MM.1S (cell line): Measurements from ENCODE around the gene DTHD1.

Source experiments
- EZH2 ChIP-seq: fragments of 300-600 bp; sonication (generic); optimal IDR thresholded peaks from 2 replicates; pipeline ENCODE3; 2017; ENCODE audit warnings: low read depth, mild to moderate bottlenecking, antibody characterized with exemption, low read length, mixed read lengths
- EZH2phosphoT487 ChIP-seq: fragments of 300-600 bp; sonication (generic); IDR thresholded peaks from 2 replicates; pipeline ENCODE4 v1.6.1; 2018; ENCODE audit warnings: antibody characterized with exemption, low read length
- TF ChIP-seq, protein P1 (sequence below): fragments of 300-600 bp; sonication (generic); IDR thresholded peaks from 2 replicates; pipeline ENCODE4 v1.5.1; 2016; ENCODE audit warnings: antibody characterized with exemption, low read length, mixed read lengths

DNA sequence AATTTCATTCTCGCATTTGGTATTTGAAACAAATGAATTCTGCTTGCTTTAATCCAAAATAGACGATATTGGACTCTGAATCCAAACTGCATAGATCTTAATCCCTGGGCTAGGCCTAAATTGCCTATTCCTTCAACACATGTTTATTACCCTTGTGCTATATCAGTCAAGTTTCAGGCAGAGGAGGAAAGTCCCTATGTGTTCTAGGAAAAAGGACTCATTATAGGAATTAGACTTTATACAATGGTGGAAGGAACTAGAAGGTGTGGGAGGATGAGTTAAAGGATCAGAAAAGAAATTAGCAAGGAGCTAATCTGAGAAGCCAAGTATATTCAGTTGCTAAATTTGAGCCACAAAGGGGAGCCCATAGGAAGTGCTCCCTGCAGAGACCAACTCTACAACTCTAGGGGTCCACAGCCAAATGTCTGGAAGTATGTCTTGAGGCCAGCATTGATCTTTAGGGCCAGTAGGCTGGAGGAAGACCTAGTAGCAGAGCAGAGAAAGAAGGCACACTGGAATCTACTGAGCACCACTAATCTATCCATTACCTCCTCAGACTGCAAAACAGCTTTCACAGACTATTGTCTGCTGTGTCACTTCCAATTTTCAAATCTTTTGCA, 17.1 kb upstream of the DTHD1 start:
- TF ChIP-seq, protein P1, sequence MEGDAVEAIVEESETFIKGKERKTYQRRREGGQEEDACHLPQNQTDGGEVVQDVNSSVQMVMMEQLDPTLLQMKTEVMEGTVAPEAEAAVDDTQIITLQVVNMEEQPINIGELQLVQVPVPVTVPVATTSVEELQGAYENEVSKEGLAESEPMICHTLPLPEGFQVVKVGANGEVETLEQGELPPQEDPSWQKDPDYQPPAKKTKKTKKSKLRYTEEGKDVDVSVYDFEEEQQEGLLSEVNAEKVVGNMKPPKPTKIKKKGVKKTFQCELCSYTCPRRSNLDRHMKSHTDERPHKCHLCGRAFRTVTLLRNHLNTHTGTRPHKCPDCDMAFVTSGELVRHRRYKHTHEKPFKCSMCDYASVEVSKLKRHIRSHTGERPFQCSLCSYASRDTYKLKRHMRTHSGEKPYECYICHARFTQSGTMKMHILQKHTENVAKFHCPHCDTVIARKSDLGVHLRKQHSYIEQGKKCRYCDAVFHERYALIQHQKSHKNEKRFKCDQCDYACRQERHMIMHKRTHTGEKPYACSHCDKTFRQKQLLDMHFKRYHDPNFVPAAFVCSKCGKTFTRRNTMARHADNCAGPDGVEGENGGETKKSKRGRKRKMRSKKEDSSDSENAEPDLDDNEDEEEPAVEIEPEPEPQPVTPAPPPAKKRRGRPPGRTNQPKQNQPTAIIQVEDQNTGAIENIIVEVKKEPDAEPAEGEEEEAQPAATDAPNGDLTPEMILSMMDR, result no peak
- TF ChIP-seq EZH2 (no peak), EZH2phosphoT487 (no peak)
